Measurements from ENCODE around the gene CGREF1. TPM values are rescaled to one million over a fixed set of nuclear protein-coding genes. Genes with fewer than 3 reads are reported as not detected.

CGREF1 gene
- polyA plus RNA-seq, 1 donor from 2014 or later, result 24.5 TPM

DNA sequence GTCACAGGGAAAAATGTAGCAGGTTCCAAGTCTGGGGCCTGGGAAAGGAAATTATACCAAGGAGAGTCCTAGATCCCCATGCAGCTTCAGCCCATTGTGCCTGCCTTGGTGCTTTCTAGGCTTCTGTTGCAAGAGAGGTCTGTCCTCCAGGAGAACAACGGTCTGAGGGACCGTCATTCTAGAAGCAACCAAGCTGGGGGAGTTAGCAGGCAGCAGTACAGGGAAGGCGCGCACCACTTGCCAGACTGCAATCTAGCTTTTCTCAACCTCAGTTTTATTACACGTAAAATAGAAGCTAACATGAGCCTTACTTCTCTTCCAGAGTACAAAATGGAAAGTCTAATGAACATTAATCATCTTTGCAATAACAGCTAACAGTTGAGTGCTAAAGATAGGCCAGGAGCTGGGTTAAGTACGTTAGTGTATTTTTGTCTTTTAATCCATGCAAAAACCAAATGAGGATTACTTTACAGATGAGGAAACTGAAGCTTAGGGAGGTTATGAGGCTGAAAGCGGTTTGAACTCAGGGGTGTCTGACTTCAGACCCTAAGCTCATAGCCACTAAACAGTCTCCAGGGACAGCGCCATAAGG, 31.8 kb upstream of the CGREF1 start:
- Histone ChIP-seq H2AFZ (ENCODE audit: low read depth, low read length) (no peak overlapping the region), H4K20me1 (ENCODE audit: insufficient read depth) (no peaks in the 10 kb centered on the region), H3K27me3 (ENCODE audit: insufficient read depth, low read depth, low read length) (no peaks in the 10 kb centered on the region), H3F3A (ENCODE audit: insufficient read depth, low read length, poor library complexity, severe bottlenecking) (no peaks in the 10 kb centered on the region), H3K79me2 (replicated peaks; ENCODE audit: insufficient read depth, low read length) (no peaks in the 10 kb centered on the region), H3K27ac (ENCODE audit: low read length) (no peak overlapping the region), H3K9me3 (ENCODE audit: low read length) (no peaks in the 10 kb centered on the region), H3K4me3 (ENCODE audit: low read length) (no peak overlapping the region), H3K36me3 (ENCODE audit: insufficient read depth, low read length) (no peaks in the 10 kb centered on the region), H3K4me2 (ENCODE audit: low read length) (no peak overlapping the region), H3K9ac (ENCODE audit: low read length) (no peak overlapping the region), H3K9me2 (ENCODE audit: insufficient read depth, low read length) (no peaks in the 10 kb centered on the region)
- TF ChIP-seq, protein P1, sequence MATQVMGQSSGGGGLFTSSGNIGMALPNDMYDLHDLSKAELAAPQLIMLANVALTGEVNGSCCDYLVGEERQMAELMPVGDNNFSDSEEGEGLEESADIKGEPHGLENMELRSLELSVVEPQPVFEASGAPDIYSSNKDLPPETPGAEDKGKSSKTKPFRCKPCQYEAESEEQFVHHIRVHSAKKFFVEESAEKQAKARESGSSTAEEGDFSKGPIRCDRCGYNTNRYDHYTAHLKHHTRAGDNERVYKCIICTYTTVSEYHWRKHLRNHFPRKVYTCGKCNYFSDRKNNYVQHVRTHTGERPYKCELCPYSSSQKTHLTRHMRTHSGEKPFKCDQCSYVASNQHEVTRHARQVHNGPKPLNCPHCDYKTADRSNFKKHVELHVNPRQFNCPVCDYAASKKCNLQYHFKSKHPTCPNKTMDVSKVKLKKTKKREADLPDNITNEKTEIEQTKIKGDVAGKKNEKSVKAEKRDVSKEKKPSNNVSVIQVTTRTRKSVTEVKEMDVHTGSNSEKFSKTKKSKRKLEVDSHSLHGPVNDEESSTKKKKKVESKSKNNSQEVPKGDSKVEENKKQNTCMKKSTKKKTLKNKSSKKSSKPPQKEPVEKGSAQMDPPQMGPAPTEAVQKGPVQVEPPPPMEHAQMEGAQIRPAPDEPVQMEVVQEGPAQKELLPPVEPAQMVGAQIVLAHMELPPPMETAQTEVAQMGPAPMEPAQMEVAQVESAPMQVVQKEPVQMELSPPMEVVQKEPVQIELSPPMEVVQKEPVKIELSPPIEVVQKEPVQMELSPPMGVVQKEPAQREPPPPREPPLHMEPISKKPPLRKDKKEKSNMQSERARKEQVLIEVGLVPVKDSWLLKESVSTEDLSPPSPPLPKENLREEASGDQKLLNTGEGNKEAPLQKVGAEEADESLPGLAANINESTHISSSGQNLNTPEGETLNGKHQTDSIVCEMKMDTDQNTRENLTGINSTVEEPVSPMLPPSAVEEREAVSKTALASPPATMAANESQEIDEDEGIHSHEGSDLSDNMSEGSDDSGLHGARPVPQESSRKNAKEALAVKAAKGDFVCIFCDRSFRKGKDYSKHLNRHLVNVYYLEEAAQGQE (IDR thresholded peaks at IDR 0.05; ENCODE audit: borderline replicate concordance), result no peak
- TF ChIP-seq SMC3 (conservative IDR thresholded peaks at IDR 0.05; ENCODE audit: poor library complexity), result no peak
- TF ChIP-seq EP300 (conservative IDR thresholded peaks at IDR 0.05; ENCODE audit: poor library complexity, severe bottlenecking), result no peak
- TF ChIP-seq RAD21 (conservative IDR thresholded peaks at IDR 0.05), result no peak
- TF ChIP-seq POLR2AphosphoS5 (IDR thresholded peaks at IDR 0.05), result no peak
- TF ChIP-seq, protein P2, sequence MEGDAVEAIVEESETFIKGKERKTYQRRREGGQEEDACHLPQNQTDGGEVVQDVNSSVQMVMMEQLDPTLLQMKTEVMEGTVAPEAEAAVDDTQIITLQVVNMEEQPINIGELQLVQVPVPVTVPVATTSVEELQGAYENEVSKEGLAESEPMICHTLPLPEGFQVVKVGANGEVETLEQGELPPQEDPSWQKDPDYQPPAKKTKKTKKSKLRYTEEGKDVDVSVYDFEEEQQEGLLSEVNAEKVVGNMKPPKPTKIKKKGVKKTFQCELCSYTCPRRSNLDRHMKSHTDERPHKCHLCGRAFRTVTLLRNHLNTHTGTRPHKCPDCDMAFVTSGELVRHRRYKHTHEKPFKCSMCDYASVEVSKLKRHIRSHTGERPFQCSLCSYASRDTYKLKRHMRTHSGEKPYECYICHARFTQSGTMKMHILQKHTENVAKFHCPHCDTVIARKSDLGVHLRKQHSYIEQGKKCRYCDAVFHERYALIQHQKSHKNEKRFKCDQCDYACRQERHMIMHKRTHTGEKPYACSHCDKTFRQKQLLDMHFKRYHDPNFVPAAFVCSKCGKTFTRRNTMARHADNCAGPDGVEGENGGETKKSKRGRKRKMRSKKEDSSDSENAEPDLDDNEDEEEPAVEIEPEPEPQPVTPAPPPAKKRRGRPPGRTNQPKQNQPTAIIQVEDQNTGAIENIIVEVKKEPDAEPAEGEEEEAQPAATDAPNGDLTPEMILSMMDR (IDR thresholded peaks at IDR 0.05; ENCODE audit: poor library complexity, severe bottlenecking), result no peak
- no peak for TF ChIP-seq TAF1 (IDR thresholded peaks at IDR 0.05; ENCODE audit: low read depth)
- no peak for TF ChIP-seq EZH2 (IDR thresholded peaks at IDR 0.05; ENCODE audit: borderline replicate concordance, insufficient read depth, low read length, poor library complexity, severe bottlenecking)
- TF ChIP-seq MXI1 (conservative IDR thresholded peaks at IDR 0.05; ENCODE audit: poor library complexity, severe bottlenecking), result no peak

DNA sequence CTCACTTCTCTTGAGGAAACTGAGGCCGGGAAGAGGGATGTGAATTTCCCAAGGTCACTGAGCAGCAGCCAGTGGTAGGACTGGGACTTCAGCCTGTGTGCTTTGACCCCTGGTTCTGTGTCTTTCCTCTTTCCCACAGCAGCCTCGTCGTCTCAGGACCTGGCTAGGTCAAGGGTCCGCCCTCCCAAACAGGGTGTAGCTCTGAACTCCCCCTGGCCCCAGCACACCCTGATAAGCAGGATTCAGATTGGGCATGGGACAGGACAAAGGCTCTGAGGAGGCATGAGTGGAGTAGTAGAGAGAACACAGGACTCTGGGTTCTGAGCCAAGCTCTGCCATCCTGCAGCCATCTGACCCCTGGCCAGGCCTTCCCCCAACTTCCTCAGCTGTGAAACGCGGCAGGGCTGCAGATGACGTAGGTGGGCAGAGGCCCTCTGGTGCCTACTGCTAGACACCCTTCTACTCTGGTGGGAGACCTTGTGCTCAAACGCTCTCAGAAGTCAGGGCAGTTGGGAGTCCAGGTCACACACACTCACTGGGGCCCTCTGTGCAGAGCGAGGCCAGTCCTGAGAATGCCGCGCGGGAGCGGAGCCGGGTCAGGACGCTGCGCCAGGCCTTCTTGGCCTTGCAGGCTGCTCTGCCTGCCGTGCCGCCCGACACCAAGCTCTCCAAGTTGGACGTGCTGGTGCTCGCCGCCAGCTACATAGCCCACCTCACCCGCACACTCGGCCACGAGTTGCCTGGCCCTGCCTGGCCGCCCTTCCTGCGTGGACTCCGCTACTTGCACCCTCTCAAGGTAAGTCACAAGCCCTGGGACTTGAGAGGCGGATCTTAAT, 30.9 kb upstream of the CGREF1 start:
- Histone ChIP-seq H3K9me2 (ENCODE audit: insufficient read depth, low read length) (no peaks in the 10 kb centered on the region), H3K27ac (ENCODE audit: low read length) (no peak overlapping the region), H4K20me1 (ENCODE audit: insufficient read depth) (no peaks in the 10 kb centered on the region), H3K4me3 (ENCODE audit: low read length) (no peak overlapping the region), H3K9ac (ENCODE audit: low read length) (no peak overlapping the region), H3K27me3 (ENCODE audit: insufficient read depth, low read depth, low read length) (no peaks in the 10 kb centered on the region), H3K79me2 (replicated peaks; ENCODE audit: insufficient read depth, low read length) (no peaks in the 10 kb centered on the region), H3F3A (ENCODE audit: insufficient read depth, low read length, poor library complexity, severe bottlenecking) (no peaks in the 10 kb centered on the region), H3K4me2 (ENCODE audit: low read length) (no peak overlapping the region), H2AFZ (ENCODE audit: low read depth, low read length) (no peak overlapping the region), H3K36me3 (ENCODE audit: insufficient read depth, low read length) (no peaks in the 10 kb centered on the region), H3K9me3 (ENCODE audit: low read length) (no peaks in the 10 kb centered on the region)
- no peak for TF ChIP-seq TAF1 (IDR thresholded peaks at IDR 0.05; ENCODE audit: low read depth)
- no peak for TF ChIP-seq EP300 (conservative IDR thresholded peaks at IDR 0.05; ENCODE audit: poor library complexity, severe bottlenecking)
- TF ChIP-seq EZH2 (IDR thresholded peaks at IDR 0.05; ENCODE audit: borderline replicate concordance, insufficient read depth, low read length, poor library complexity, severe bottlenecking), result no peak
- TF ChIP-seq MXI1 (conservative IDR thresholded peaks at IDR 0.05; ENCODE audit: poor library complexity, severe bottlenecking), result no peak
- TF ChIP-seq RAD21 (conservative IDR thresholded peaks at IDR 0.05), result no peak
- TF ChIP-seq, protein P2 (IDR thresholded peaks at IDR 0.05; ENCODE audit: poor library complexity, severe bottlenecking), result no peak
- TF ChIP-seq SMC3 (conservative IDR thresholded peaks at IDR 0.05; ENCODE audit: poor library complexity), result no peak
- no peak for TF ChIP-seq POLR2AphosphoS5 (IDR thresholded peaks at IDR 0.05)
- TF ChIP-seq, protein P1 (IDR thresholded peaks at IDR 0.05; ENCODE audit: borderline replicate concordance), result no peak
